IgD-negative memory B cell (primary cell): ENCODE measurements around the gene ST6GALNAC4. TPM values are rescaled to one million over a fixed set of nuclear protein-coding genes. Genes with fewer than 3 reads are reported as not detected.

Experiments used
- H3K27ac Mint-ChIP-seq, 3 donors: one replicate each; pipeline ENCODE4 v1.8.0; 2020 to 2022; ENCODE audit warnings: mild to moderate bottlenecking in 3 of 3, mixed read lengths in 3 of 3, moderate library complexity in 1 of 3
- H3K27me3 Mint-ChIP-seq: one replicate; pipeline ENCODE4 v1.8.0; 2021; ENCODE audit warnings: mixed read lengths
- H3K36me3 Mint-ChIP-seq: one replicate; pipeline ENCODE4 v1.8.0; 2020; ENCODE audit warnings: mild to moderate bottlenecking, mixed read lengths
- H3K4me1 Mint-ChIP-seq, 3 donors: one replicate each; pipeline ENCODE4 v1.8.0; 2020 to 2022; ENCODE audit warnings: mixed read lengths in 3 of 3, mild to moderate bottlenecking in 1 of 3
- H3K4me3 Mint-ChIP-seq, 4 donors: one replicate each; pipeline ENCODE4 v1.8.0; 2020 to 2022; ENCODE audit warnings: mild to moderate bottlenecking in 4 of 4, mixed read lengths in 4 of 4, moderate library complexity in 3 of 4
- H3K9me3 Mint-ChIP-seq, 3 donors: one replicate each; pipeline ENCODE4 v1.8.0; 2020 to 2021; ENCODE audit warnings: mixed read lengths in 3 of 3, mild to moderate bottlenecking in 1 of 3
- polyA plus RNA-seq: library from polyadenylated mRNA; unstranded; fragments of 300-500 nt; fragmentation: Illumina TruSeq; gene quantifications from one replicate; pipeline ENCODE4 v1.2.3, GENCODE V29; 2021

Gene ST6GALNAC4
- polyA plus RNA-seq, 1 donor from 2014 or later, result 32.5 TPM

GRCh38 chr9:127905004-127905728, 11.7 kb downstream of the ST6GALNAC4 start:
- Mint-ChIP-seq H3K27me3 (no peaks in the 10 kb centered on the region), H3K4me3 (peak overlapping the region; percentile 85 to 99 (median 89)), H3K9me3 (no peaks in the 10 kb centered on the region)

GRCh38 chr9:127904561-127905003, 12.3 kb downstream of the ST6GALNAC4 start:
- H3K4me3 Mint-ChIP-seq, result peak overlapping the region; percentile 85 to 99 (median 89)
- H3K36me3 Mint-ChIP-seq, result no peaks in the 10 kb centered on the region
- H3K27ac Mint-ChIP-seq, result peak overlapping the region; percentile 98 to 100 (median 100)
- H3K4me1 Mint-ChIP-seq, result peaks cover 28 to 46% (median 39%) of the 10 kb centered on the region in 3 donors
- no peaks in the 10 kb centered on the region for H3K27me3 Mint-ChIP-seq
- no peaks in the 10 kb centered on the region for H3K9me3 Mint-ChIP-seq

More at GRCh38 chr9:127905004-127905728, 11.7 kb downstream of the ST6GALNAC4 start:
- peaks cover 28 to 46% (median 35%) of the 10 kb centered on the region in 3 donors for H3K4me1 Mint-ChIP-seq
- H3K27ac Mint-ChIP-seq, result peak overlapping the region; percentile 98 to 100 (median 100)
- no peaks in the 10 kb centered on the region for H3K36me3 Mint-ChIP-seq

- Mint-ChIP-seq H3K36me3 (no peaks in the 10 kb centered on the region), H3K9me3 (no peaks in the 10 kb centered on the region), H3K4me3 (peak overlapping the region; percentile 85 to 99 (median 89)), H3K27me3 (no peaks in the 10 kb centered on the region), H3K4me1 (peaks cover 28 to 46% (median 39%) of the 10 kb centered on the region in 3 donors), H3K27ac (peak overlapping the region; percentile 98 to 100 (median 100))
Observed at GRCh38 chr9:127903557-127904475, 13.0 kb downstream of the ST6GALNAC4 start.

GRCh38 chr9:127899128-127899943, 17.5 kb downstream of the ST6GALNAC4 start, which contains the start of gene ST6GALNAC6:
TSS of gene ST6GALNAC6 (minus strand) at chr9:127899603. CDS start at chr9:127897981, 1,622 bp downstream.
- Mint-ChIP-seq H3K27me3 (no peaks in the 10 kb centered on the region), H3K4me1 (peaks cover 20 to 37% (median 31%) of the 10 kb centered on the region in 3 donors), H3K36me3 (peaks cover 10% of the 10 kb centered on the region), H3K27ac (peak within 1 kb of the TSS; percentile 54 to 90 (median 83)), H3K4me3 (peak within 1 kb of the TSS; percentile 85 to 94 (median 94)), H3K9me3 (no peaks in the 10 kb centered on the region)

- Mint-ChIP-seq H3K36me3 (peaks cover 15% of the 10 kb centered on the region), H3K27ac (peak overlapping the region; percentile 63 to 89 (median 86)), H3K27me3 (no peaks in the 10 kb centered on the region), H3K4me3 (peak overlapping the region; percentile 85 to 94 (median 92)), H3K9me3 (no peaks in the 10 kb centered on the region), H3K4me1 (peaks cover 14 to 34% (median 26%) of the 10 kb centered on the region in 3 donors)
Observed at GRCh38 chr9:127898433-127899127, 18.3 kb downstream of the ST6GALNAC4 start.

GRCh38 chr9:127897193-127897692, 19.6 kb downstream of the ST6GALNAC4 start:
- Mint-ChIP-seq H3K27ac (peak overlapping the region in 2 of 3 donors; percentile 45 to 67), H3K36me3 (peaks cover 22% of the 10 kb centered on the region), H3K27me3 (no peaks in the 10 kb centered on the region), H3K4me3 (peak overlapping the region in 3 of 4 donors; percentile 25 to 89 (median 55)), H3K4me1 (peaks cover 8 to 29% (median 20%) of the 10 kb centered on the region in 3 donors), H3K9me3 (peaks cover 0 to 2% (median 0%) of the 10 kb centered on the region in 3 donors)

GRCh38 chr9:127896395-127897192, 20.2 kb downstream of the ST6GALNAC4 start:
- Mint-ChIP-seq H3K4me1 (peaks cover 8 to 23% (median 14%) of the 10 kb centered on the region in 3 donors), H3K36me3 (peaks cover 22% of the 10 kb centered on the region), H3K4me3 (peak overlapping the region in 1 of 4 donors; percentile 89)

GRCh38 chr9:127895811-127896210, 21.0 kb downstream of the ST6GALNAC4 start:
- Mint-ChIP-seq H3K27ac (no peak overlapping the region), H3K4me3 (peak overlapping the region in 1 of 4 donors; percentile 52), H3K4me1 (peaks cover 4 to 17% (median 11%) of the 10 kb centered on the region in 3 donors), H3K9me3 (peaks cover 0 to 2% (median 0%) of the 10 kb centered on the region in 3 donors), H3K36me3 (peaks cover 23% of the 10 kb centered on the region), H3K27me3 (no peaks in the 10 kb centered on the region)

More at GRCh38 chr9:127896395-127897192, 20.2 kb downstream of the ST6GALNAC4 start:
- Mint-ChIP-seq H3K27me3 (no peaks in the 10 kb centered on the region), H3K9me3 (peaks cover 0 to 2% (median 0%) of the 10 kb centered on the region in 3 donors), H3K27ac (peak overlapping the region in 1 of 3 donors; percentile 67)

- Mint-ChIP-seq H3K4me3 (no peak overlapping the region), H3K27ac (no peak overlapping the region), H3K27me3 (no peaks in the 10 kb centered on the region), H3K36me3 (peaks cover 23% of the 10 kb centered on the region), H3K9me3 (peaks cover 0 to 2% (median 0%) of the 10 kb centered on the region in 3 donors), H3K4me1 (peaks cover under 1 to 15% (median 5%) of the 10 kb centered on the region in 3 donors)
Observed at GRCh38 chr9:127893392-127893791, 23.4 kb downstream of the ST6GALNAC4 start.

GRCh38 chr9:127892831-127893230, 24.0 kb downstream of the ST6GALNAC4 start:
- Mint-ChIP-seq H3K4me3 (no peak overlapping the region), H3K36me3 (peaks cover 23% of the 10 kb centered on the region), H3K4me1 (peaks cover 0 to 12% (median 4%) of the 10 kb centered on the region in 3 donors), H3K27ac (peak overlapping the region in 1 of 3 donors; percentile 50), H3K9me3 (peaks cover 0 to 2% (median 0%) of the 10 kb centered on the region in 3 donors), H3K27me3 (no peaks in the 10 kb centered on the region)

- Mint-ChIP-seq H3K4me3 (no peak overlapping the region), H3K9me3 (peaks cover 0 to 2% (median 0%) of the 10 kb centered on the region in 3 donors), H3K4me1 (peaks cover 0 to 4% (median 0%) of the 10 kb centered on the region in 3 donors), H3K27ac (no peak overlapping the region), H3K36me3 (peaks cover 15% of the 10 kb centered on the region), H3K27me3 (no peaks in the 10 kb centered on the region)
Observed at GRCh38 chr9:127890053-127890452, 26.8 kb downstream of the ST6GALNAC4 start.

- H3K27me3 Mint-ChIP-seq, result no peaks in the 10 kb centered on the region
- peak overlapping the region in 1 of 4 donors; percentile 58 for H3K4me3 Mint-ChIP-seq
- H3K9me3 Mint-ChIP-seq, result no peaks in the 10 kb centered on the region
- no peak overlapping the region for H3K27ac Mint-ChIP-seq
- H3K4me1 Mint-ChIP-seq, result peaks cover 0 to 4% (median 0%) of the 10 kb centered on the region in 3 donors
- H3K36me3 Mint-ChIP-seq, result peaks cover 1% of the 10 kb centered on the region
Observed at GRCh38 chr9:127887792-127888191, 29.0 kb downstream of the ST6GALNAC4 start.
